HG03439 (cell line): Measurements from ENCODE around the gene FAM209B.
"Not testable (repeated sequence)": the region's sequence is repeated elsewhere in the genome, so short reads cannot be mapped to it uniquely, and the experiment has no call there.

Source experiments
- ATAC-seq: cut with Tn5 transposase; IDR thresholded peaks from one replicate; pipeline ENCODE4 v1.9.1; 2021; ENCODE audit warnings: mild to moderate bottlenecking, moderate library complexity; ENCODE audit not compliant: unreplicated experiment

FAM209B gene, protein sequence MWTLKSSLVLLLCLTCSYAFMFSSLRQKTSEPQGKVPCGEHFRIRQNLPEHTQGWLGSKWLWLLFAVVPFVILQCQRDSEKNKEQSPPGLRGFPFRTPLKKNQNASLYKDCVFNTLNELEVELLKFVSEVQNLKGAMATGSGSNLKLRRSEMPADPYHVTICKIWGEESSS

DNA sequence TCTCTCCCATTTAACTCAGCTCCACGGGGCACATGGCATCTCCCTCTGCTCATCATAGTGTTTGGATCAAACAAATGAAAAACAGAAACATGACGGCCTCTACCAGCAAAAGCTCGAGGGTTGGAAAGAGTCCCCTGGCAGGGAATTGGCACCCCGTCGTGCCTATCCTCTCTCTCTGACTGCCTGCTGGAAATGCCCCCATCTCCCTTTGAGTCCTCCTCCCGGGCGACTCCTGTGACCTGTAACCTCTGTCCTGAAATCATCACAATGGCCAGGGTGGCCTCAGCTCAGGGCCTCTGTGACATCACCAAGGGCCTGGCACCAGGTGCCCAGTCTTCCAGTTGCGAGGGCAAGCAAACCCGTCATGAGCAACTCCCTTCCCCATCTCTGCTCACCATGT, at the start of gene FAM209B:
Gene FAM209B (plus strand): TSS at position 301 of the 400 bp plus-strand sequence. CDS start 96 bp downstream, at position 397.
- ATAC-seq, result not testable (repeated sequence)

GRCh38 chr20:56483970-56484369, 49.1 kb upstream of the FAM209B start:
- ATAC-seq, result no peak

DNA sequence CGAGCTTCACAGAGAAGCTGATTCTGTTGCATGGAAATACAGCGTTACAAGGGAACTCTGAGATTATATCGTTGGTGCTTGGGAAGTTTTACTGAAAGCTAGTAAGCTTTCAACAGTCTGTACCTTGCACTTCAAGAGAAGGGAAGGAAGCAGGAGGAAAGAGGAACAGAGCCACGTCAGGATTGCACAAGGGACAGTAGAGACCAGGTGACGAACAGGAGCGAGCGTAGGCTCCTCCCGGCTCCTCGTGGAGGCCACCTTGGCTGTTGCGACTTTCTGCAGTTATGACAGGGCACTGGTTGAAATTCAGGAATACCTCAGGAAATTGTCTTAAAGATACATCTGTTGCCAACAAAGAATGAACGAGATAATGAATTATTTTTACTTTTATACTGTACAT, 45.8 kb upstream of the FAM209B start:
- ATAC-seq, result no peak

- ATAC-seq, result no peak
These were observed 44.5 kb upstream of the FAM209B start for GRCh38 chr20:56488566-56488965.

DNA sequence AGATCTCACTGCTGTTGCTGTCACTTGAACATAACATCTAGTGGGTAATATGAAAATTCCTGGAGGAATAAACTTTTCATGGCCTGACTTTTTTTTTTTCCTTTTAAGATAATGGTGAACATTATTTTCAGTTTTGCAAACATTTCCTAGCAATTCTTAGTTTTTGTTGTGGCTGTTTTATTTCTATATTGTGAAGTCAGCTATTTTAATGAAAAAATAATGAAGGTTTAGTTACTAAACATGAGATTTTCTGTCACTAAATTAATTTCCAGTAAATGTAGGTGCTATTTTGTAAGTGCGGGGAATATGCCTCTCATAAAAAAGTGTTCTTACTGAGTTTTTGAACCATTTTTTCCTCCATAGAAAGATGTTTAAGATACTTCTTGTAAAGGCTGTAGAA, 31.9 kb upstream of the FAM209B start:
- no peak for ATAC-seq

DNA sequence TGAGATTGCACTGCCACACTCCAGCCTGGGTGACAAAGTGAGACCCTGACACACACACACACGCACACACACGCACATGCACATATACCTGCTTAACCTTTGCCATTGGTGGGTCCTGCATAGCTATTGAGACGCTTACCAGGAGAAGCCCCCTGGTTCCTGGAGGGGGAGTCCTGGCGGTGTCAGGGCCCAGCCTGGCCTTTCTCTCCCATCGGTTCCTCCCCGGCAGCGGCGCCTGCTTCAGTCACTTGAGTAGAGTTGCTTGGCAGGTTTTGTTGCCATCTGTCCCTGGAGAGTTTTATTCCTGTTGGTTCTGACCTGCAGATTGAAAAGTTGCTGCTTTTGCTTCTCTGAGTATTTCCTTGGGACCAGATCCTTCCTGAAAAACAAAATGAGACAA, 29.1 kb upstream of the FAM209B start:
- no peak for ATAC-seq

- ATAC-seq, result no peak
These were observed 28.6 kb upstream of the FAM209B start for GRCh38 chr20:56504373-56505005.

DNA sequence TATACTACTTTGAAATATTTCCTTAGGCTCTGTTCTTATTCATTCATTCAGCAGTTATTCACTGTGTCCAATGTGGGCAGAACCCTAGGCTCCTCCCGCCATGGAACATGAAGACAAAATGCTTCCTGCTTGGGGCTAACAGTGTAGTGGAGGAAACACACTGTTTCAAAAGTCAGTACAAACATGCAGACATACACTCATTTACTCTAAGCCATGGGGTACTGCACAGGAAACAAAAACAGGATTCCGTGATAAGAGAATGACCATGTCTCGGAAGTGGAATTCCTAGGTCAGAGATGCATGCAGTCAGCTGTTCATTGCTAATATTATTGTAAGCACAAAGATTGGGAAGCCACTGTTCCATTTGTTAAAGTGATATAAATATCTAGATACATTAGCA, 26.9 kb upstream of the FAM209B start:
- ATAC-seq, result no peak

- no peak for ATAC-seq
These were observed 21.1 kb upstream of the FAM209B start for GRCh38 chr20:56511926-56512325.

- no peak for ATAC-seq
These were observed 19.6 kb upstream of the FAM209B start for GRCh38 chr20:56513161-56514150.

- ATAC-seq, result no peak
These were observed 16.4 kb upstream of the FAM209B start for GRCh38 chr20:56516631-56517030.

DNA sequence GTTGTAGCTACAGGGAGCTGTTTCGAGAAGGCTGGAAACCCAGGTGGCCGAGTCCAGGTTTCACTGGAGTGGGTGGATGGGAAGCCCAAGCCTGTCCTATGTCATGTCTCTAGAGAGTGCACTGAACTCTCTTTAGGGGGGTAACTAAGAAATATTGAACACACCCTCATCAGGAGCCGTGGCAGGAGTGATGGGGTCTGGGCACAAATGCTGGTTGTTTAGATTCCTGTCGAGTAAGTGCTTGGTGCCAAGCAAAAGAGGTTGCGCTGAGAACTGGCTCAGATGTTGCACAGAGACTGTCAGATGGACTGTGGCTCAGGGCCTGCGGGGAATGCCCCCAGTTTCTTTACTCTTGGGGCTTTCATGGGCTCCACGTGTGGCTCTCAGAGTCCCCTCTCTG, 15.8 kb upstream of the FAM209B start:
- no peak for ATAC-seq

DNA sequence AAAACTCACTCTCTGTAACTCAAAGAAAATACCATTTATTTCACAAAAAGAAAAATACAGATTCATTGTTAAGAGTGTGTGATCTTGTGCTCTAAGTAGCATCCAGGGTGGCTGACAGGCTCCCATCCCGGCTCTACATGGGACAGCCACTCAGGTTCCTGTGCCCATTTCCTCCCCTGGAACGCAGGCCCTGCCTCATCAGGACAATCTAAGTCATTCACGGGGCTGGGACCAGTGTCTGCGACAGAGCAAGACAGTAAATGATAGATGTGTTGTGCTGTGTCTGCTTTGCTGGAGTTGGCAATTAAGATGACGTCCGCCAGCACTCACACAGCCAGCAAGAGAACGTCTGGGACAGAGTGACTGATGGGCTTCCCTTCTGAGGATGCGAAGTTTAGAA, 15.4 kb upstream of the FAM209B start:
- no peak for ATAC-seq

DNA sequence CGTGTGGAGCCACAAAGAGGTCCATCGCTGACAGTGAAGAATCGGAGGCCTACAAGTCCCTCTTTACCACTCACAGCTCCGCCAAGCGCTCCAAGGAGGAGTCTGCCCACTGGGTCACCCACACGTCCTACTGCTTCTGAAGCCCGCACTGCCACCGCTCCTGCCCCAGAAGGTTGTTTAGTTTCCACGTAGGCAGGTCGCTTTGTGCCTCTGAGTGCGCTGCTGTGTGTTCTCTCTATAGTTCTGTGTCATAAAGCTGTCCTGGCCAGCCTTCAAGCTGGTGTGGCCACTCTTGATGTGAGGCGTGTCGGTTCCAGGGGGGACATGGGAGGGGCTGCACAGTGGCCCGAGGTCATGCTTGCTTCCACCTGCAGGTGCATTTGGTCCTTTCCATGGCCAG, 14.9 kb upstream of the FAM209B start:
- no peak for ATAC-seq

DNA sequence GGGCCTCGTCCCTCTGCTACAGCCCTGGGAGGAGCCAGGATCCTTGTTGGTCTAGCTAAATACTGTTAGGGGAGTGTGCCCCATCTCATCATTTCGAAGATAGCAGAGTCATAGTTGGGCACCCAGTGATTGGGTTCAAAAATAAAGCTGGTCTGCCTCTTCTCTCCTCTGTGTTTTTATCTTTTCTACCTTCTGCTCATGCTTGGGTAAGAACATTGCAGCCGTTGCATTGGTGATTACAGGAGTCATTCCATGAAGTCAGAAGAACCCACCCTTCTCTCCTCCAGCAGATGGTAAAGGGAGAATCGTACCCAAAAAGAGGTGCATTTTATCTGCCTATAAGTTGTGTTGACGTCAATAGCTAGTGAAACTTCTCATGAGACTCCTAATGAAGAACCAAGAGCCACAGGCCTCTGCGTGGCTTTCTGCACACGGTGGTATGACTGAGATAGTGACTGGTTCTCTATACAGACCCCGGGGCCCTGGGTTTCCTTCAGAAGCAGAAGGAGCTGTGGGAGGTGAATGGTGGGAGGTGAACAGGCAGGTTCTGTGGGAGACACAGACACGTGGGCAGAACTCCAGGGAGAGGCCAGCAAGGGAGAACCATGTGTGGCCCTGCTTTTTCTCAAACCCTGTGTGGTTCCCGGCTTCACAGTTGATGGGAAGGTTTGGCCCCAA, 14.2 kb upstream of the FAM209B start:
- no peak for ATAC-seq

DNA sequence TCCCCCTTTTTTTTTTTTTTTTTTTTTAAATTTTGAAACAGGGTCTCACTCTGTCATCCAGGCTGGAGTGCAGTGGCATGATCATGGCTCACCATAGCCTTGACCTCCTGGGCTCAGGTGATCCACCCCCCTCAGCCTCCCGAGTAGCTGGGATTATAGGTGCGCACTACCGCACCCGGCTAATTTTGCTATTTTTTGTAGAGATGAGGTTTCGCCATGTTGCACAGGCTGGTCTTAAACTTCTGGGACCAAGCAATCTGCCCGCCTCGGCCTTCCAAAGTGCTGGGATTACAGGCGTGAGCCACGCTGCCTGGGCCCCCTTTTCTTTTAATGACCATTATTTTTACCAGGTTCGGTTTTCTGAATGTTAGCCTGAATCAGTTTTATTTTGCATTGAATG, 13.5 kb upstream of the FAM209B start:
- ATAC-seq, result no peak

GRCh38 chr20:56520180-56520579, 12.9 kb upstream of the FAM209B start:
- no peak for ATAC-seq

DNA sequence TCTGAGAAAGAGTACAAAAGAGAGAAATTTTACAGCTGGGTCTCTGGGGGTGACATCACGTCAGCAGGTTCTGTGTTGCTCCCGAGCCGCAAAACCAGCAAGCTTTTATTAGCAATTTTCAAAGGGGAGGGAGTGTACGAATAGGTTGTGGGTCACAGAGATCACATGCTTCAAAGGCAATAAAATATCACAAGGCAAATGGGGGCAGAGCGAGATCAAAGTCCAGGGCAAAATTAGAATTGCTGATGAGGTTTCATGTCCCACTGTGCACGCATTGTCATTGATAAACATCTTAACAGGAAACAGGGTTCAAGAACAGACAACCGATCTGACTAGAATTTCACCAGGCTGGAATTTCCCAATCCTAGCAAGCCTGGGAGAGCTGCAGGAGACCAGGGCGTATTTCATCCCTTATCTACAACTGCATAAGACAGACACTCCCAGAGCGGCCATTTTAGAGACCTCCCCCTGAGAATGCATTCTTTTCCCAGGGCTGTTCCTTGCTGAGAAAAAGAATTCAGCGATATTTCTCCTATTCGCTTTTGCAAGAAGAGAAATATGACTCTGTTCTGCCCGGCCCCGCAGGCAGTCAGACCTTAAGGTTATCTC, 12.2 kb upstream of the FAM209B start:
- ATAC-seq, result not testable (repeated sequence)

- no peak for ATAC-seq
These were observed 10.7 kb upstream of the FAM209B start for GRCh38 chr20:56522311-56522710.

GRCh38 chr20:56524444-56524843, 8.6 kb upstream of the FAM209B start, which contains the start of gene FAM209A:
TSS of gene FAM209A (plus strand) at chr20:56524744. CDS start at chr20:56524809, 65 bp downstream.
- ATAC-seq, result not testable (repeated sequence)

- no peak for ATAC-seq
These were observed 5.5 kb upstream of the FAM209B start for GRCh38 chr20:56527521-56527920.
